HG03457 (cell line): ENCODE measurements around the gene HSD17B2.
"Not testable (repeated sequence)": the region's sequence is repeated elsewhere in the genome, so short reads cannot be mapped to it uniquely, and the experiment has no call there.

ENCODE experiments used
- ATAC-seq: cut with Tn5 transposase; IDR thresholded peaks from one replicate; pipeline ENCODE4 v1.9.1; 2021; ENCODE audit warnings: moderate number of reproducible peaks; ENCODE audit not compliant: unreplicated experiment

Gene HSD17B2

GRCh38 chr16:82118749-82119148, 83.7 kb downstream of the HSD17B2 start:
- ATAC-seq = no peak

- ATAC-seq = no peak
Measured at GRCh38 chr16:82119405-82119804, 84.4 kb downstream of the HSD17B2 start.

GRCh38 chr16:82124651-82125050, 89.6 kb downstream of the HSD17B2 start:
- no peak for ATAC-seq

- no peak for ATAC-seq
Measured at GRCh38 chr16:82129881-82130280, 94.8 kb downstream of the HSD17B2 start.

- ATAC-seq = no peak
Measured at GRCh38 chr16:82133798-82134197, 98.7 kb downstream of the HSD17B2 start.

- ATAC-seq = no peak
Measured at GRCh38 chr16:82134846-82135245, 99.8 kb downstream of the HSD17B2 start.

GRCh38 chr16:82135844-82136243, 100.8 kb downstream of the HSD17B2 start:
- no peak for ATAC-seq

GRCh38 chr16:82136956-82137821, 102.1 kb downstream of the HSD17B2 start:
- no peak for ATAC-seq

GRCh38 chr16:82137822-82138167, 102.7 kb downstream of the HSD17B2 start:
- no peak for ATAC-seq

GRCh38 chr16:82138478-82139285, 103.6 kb downstream of the HSD17B2 start:
- ATAC-seq = no peak

- not testable (repeated sequence) for ATAC-seq
Measured at GRCh38 chr16:82139286-82139571, 104.2 kb downstream of the HSD17B2 start.

GRCh38 chr16:82146556-82146955, 111.5 kb downstream of the HSD17B2 start:
- ATAC-seq = no peak

- ATAC-seq = no peak
Measured at GRCh38 chr16:82146957-82147356, 111.9 kb downstream of the HSD17B2 start.

- no peak for ATAC-seq
Measured at GRCh38 chr16:82147546-82147945, 112.5 kb downstream of the HSD17B2 start.
